Vagina (tissue), 2 donors: ENCODE data around the gene RAB3B. TPM values are rescaled to one million over a fixed set of nuclear protein-coding genes. Genes with fewer than 3 reads are reported as not detected.

Experiments used
- DNase-seq, 2 donors: peaks; one replicate each; pipeline ENCODE4 v3.0.0-alpha.2; 2017; ENCODE audit errors: extremely low spot score in 2 of 2
- H3K27ac ChIP-seq: fragments of 200-600 bp; sonication (generic); one replicate; pipeline ENCODE4 v1.5.1; 2019
- H3K27me3 ChIP-seq: fragments of 200-600 bp; sonication (generic); one replicate; pipeline ENCODE4 v1.5.1; 2019
- H3K36me3 ChIP-seq, 2 donors: fragments of 200-600 bp; sonication (generic); one replicate each; pipeline ENCODE4 v1.5.1; 2017 to 2019
- H3K4me1 ChIP-seq: fragments of 200-600 bp; sonication (generic); one replicate; pipeline ENCODE4 v1.5.1; 2019
- H3K4me3 ChIP-seq, 2 donors: fragments of 200-600 bp; sonication (generic); 1 replicate in 1 of 2; 2 replicates in 1 of 2; pipeline ENCODE4 v1.5.1; 2016 to 2019
- H3K9me3 ChIP-seq: fragments of 200-600 bp; sonication (generic); one replicate; pipeline ENCODE4 v1.5.1; 2019
- CTCF ChIP-seq, 3 experiments: fragments of 450-650 bp in 2 of 3; fragments of 200-600 bp in 1 of 3; sonication (generic) in 1 of 3; IDR thresholded peaks; one replicate each; pipeline ENCODE4 v1.5.1; 2017 to 2019; ENCODE audit warnings: antibody characterized with exemption in 3 of 3, mild to moderate bottlenecking in 2 of 3, moderate library complexity in 2 of 3
- POLR2A ChIP-seq, 2 donors: fragments of 450-650 bp; IDR thresholded peaks; one replicate each; pipeline ENCODE4 v1.6.1; 2017; ENCODE audit warnings: antibody characterized with exemption in 2 of 2, mild to moderate bottlenecking in 2 of 2, moderate library complexity in 2 of 2
- POLR2AphosphoS5 ChIP-seq, 2 donors: sonication (generic); formaldehyde crosslinking; IDR thresholded peaks; one replicate each; pipeline ENCODE4 v1.9.0; 2017; ENCODE audit warnings: antibody characterized with exemption in 2 of 2, mild to moderate bottlenecking in 2 of 2, low read depth in 1 of 2; ENCODE audit not compliant: insufficient read depth in 1 of 2
- intact Hi-C: fragments of 100-400 bp; cut with DNase I; formaldehyde crosslinking; loops from one replicate; pipeline ENCODE4 v1.15.1; 2023
- total RNA-seq: library from RNA; depleted of rRNA; stranded (reverse); fragments of >200 nt; gene quantifications from one replicate; pipeline ENCODE4 v1.2.3, GENCODE V29; 2016

Gene RAB3B
- total RNA-seq, 1 donor from 2014 or later: 2.0 TPM

GRCh38 chr1:51920130-51920529 lies 70.4 kb downstream of the RAB3B start:
- Histone ChIP-seq H3K4me1 (peaks cover 12% of the 10 kb centered on the region), H3K27me3 (no peaks in the 10 kb centered on the region), H3K36me3 (no peaks in the 10 kb centered on the region)

GRCh38 chr1:51919684-51920083 lies 70.8 kb downstream of the RAB3B start:
- intact Hi-C loops: no loop called here
- Histone ChIP-seq H3K36me3 (no peaks in the 10 kb centered on the region), H3K27me3 (no peaks in the 10 kb centered on the region), H3K4me3 (no peak overlapping the region), H3K9me3 (no peaks in the 10 kb centered on the region), H3K27ac (no peak overlapping the region), H3K4me1 (peaks cover 12% of the 10 kb centered on the region)
- TF ChIP-seq POLR2AphosphoS5 (IDR thresholded peaks at IDR 0.05; ENCODE audit: insufficient read depth in 1 of 2, low read depth in 1 of 2) (no peak), POLR2A (IDR thresholded peaks at IDR 0.05) (no peak), CTCF (IDR thresholded peaks at IDR 0.05) (no peak)
- no peak for DNase-seq

More at GRCh38 chr1:51920130-51920529, 70.4 kb downstream of the RAB3B start:
- Histone ChIP-seq H3K27ac (no peak overlapping the region), H3K9me3 (no peaks in the 10 kb centered on the region), H3K4me3 (no peak overlapping the region)
- intact Hi-C loops: no loop called here
- DNase-seq: no peak
- TF ChIP-seq POLR2AphosphoS5 (IDR thresholded peaks at IDR 0.05; ENCODE audit: insufficient read depth in 1 of 2, low read depth in 1 of 2) (no peak), POLR2A (IDR thresholded peaks at IDR 0.05) (no peak), CTCF (IDR thresholded peaks at IDR 0.05) (no peak)

GRCh38 chr1:51916587-51917405 lies 73.7 kb downstream of the RAB3B start:
- intact Hi-C loops: no loop called here
- TF ChIP-seq CTCF (IDR thresholded peaks at IDR 0.05): no peak
- Histone ChIP-seq H3K36me3 (no peaks in the 10 kb centered on the region), H3K27me3 (no peaks in the 10 kb centered on the region), H3K4me3 (no peak overlapping the region), H3K27ac (no peak overlapping the region), H3K4me1 (peaks cover 12% of the 10 kb centered on the region), H3K9me3 (no peaks in the 10 kb centered on the region)
- no peak for DNase-seq

GRCh38 chr1:51915951-51916350 lies 74.5 kb downstream of the RAB3B start:
- intact Hi-C loops: no loop called here

More at GRCh38 chr1:51915951-51916350, 74.5 kb downstream of the RAB3B start:
- no peaks in the 10 kb centered on the region for H3K27me3 ChIP-seq
- H3K36me3 ChIP-seq: no peaks in the 10 kb centered on the region
- no peak overlapping the region for H3K4me3 ChIP-seq
- H3K9me3 ChIP-seq: no peaks in the 10 kb centered on the region
- H3K4me1 ChIP-seq: peaks cover 12% of the 10 kb centered on the region
- TF ChIP-seq CTCF (IDR thresholded peaks at IDR 0.05): no peak
- TF ChIP-seq POLR2AphosphoS5 (IDR thresholded peaks at IDR 0.05; ENCODE audit: insufficient read depth in 1 of 2, low read depth in 1 of 2): no peak
- TF ChIP-seq POLR2A (IDR thresholded peaks at IDR 0.05): no peak
- DNase-seq: no peak
- no peak overlapping the region for H3K27ac ChIP-seq
